RCC 7860 (cell line): ENCODE results near the gene ABCG4.
"Not testable (repeated sequence)": the region's sequence is repeated elsewhere in the genome, so short reads cannot be mapped to it uniquely, and the experiment has no call there.

ENCODE experiments used
- DNase-seq: peaks from one replicate; pipeline ENCODE4 v3.0.0-alpha.2; 2015; ENCODE audit warnings: low spot score
- FAIRE-seq: peaks from 2 replicates; lab custom pipeline; 2012; peaks lifted over from hg19 to GRCh38; lab: Jason Lieb, UNC

The ABCG4 gene

DNA sequence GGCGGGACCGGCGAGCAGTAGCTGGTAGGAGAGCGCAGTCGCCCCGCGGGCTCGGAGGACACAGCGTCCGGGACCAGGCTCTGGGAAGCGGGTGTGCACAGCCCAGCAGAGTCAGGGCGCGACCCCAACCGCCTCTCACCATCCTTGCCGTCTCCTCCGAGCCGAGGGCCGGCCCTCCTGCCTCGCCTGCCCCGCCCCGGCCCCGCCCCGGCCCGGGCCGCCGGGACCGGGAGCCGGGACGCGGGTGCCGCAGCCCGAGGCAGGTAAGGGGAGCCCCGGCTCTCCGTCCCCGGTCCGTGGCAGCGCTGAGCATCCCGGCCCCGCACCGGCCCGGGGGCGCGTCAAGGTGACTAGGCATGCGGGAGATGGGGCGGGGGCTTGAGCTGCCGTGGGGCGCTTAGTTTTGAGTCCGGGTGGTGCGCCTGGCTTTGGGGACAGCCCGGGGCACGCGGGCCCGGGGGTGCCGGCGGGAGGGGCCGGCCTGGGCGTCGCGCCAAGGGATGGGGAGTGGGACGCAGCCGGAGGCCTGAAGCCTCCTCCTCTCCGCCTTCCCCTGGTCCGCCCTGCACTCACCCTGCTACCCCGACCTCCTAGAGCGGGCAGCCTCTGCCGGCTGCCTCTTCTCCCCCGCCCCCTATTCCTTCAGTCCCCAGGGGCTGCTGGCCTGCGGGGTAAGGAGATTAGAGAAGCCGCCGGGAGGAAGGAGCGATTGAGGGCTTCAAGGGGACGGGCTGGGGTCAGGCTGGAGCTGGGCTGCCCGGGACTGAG is at the start of gene ABCG4:
TSS of gene ABCG4 (plus strand) at position 35 of the 768 bp plus-strand sequence. CDS start 914 bp downstream, outside the sequence.
- FAIRE-seq: no peak
- no peak for DNase-seq

DNA sequence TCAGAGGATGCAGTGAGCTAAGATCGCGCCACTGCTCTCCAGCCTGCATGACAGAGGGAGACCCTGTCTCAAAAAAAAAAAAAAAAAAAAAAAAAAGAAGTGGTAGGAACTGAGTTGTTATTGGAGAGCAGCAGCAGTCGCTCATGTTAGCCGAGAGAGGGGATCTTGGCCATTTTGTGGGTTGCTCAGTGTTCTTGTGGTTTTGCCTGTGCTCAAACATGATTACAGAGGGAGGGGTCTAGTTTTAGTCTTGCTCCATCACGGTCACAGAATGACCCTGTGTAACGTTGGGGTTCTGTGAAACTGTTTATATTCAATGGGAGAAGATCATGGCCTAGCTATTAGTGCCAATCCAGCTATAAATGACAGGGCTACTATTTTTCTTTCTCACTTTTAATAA is 49.1 kb upstream of the ABCG4 start:
- DNase-seq: no peak
- no peak for FAIRE-seq

DNA sequence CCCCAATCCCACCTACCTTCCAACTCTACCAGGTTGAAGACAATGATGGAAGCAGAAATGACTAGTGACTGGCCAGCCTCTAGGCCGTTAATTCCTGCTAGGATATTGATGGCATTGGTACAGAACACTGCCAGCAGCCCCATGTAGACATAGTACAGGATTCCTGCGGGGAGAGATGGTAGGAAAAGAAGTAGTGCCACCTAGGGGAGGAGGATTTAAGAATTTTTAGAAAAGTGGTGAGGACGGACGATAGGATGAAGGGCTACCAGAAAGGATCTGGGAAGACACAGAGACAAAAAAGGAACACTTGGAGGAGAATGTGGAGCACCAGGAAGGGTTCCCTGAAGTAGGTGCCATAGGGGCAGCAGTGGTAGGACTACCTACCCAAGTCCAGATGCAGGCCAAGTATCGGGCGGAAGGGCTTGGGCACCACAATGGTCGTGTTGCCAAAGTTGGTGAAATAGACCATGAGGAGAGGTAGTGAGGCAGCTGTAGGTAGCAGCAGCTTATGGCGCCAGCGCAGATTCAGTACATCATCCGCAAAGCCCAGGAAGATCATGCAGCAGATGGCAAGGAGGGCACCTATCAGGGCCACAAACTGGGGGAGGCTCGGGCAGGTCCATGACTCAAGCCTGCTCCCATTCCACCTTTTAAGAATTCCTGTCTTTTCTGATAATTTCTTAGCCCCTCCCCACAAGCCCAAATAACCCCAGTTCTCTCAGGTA is 48.4 kb upstream of the ABCG4 start:
- DNase-seq: peak; percentile 41
- no peak for FAIRE-seq

DNA sequence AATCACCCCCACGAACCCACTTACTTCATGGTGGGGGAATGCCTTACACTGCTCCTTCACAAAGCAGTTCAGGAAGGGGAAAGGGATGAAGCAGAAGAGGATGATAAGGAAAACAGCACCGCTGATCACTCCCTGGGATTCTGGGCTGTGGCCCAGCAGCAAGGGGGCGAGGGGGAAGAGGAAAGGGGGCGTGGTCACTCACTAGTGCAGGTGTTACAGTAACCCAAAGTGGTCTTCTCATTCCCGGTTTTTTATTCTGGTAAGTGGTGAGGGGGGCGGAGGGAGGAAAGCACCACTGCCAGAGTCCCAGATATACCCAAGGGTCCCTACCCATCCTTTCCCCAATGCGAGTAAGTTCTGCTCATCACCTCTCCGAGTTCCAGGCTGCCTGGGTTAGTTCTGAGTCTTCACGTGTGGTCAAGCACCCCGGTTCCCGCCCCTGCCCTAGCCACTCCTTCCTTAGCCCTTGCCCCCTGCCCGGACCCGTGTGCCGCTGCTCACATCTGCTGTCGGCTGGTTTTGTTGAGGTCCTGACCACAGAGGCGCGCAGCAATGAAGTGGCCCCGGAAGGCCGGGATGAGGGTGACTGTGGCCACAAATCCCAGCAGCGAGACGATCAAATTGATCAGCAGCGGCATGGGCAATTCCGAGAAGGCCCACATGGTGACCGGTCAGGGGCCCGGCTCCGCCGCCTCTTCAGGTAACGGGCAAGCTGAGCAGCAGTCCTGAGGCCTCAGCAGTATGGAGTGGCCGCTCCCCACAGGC is 47.7 kb upstream of the ABCG4 start:
- DNase-seq (no peak), FAIRE-seq (no peak)

DNA sequence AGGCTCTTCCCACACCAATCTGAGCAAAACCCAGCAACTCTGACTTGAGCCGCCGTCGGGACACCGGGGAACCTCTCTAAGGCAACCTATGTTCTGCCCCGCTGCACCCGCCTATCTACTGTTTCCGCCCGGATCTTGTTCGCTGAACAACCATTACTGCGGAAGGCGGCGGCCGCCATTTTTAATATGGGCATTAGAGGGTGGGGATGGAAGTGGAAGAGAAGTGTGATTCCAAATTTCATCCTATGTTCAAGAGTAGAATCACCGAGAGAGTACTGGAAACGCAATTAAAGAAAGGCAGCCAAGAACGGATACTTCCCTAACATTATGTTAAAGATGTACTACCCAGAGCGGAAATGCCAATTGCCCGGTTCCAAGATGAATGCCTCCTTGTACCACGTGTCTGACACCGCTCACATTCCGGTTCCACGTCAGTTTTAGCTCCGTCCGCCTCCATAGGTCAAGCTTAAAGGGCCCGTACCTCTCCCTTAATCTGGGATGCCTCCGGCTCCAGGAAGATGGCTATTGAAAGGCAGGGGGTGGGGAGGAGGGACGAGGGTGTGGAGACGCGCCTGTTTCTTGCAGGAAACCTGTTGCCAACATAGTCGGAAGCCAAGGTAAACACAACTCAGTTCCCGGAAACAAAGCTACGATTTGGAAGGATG is 47.0 kb upstream of the ABCG4 start, which contains the start of gene DPAGT1:
TSS of gene DPAGT1 (minus strand) at position 95 of the 665 bp plus-strand sequence. CDS start 198 bp downstream, outside the sequence.
- peak; percentile 56 for FAIRE-seq
- DNase-seq: peak; percentile 90

DNA sequence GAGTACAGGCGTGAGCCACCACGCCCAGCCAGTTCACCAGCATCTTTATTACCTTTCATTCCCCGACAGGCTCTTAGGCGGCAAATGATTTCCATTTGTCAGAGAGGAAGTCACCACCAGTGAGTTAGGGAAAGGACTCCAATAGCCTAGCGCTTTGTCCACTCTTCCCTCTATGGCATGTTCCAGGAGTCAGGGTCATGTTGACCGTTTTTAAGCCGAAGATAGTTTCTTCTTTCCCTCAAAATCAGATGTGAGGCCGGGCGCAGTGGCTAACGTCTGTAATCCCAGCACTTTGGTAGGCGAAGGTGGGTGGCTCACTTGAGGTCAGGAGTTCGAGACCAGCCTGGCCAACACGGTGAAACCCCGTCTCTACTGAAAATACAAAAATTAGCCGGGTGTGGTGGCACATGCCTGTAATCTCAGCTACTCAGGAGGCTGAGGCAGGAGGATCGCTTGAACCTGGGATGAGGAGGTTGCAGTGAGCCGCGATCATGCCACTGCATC is 45.6 kb upstream of the ABCG4 start:
- DNase-seq, FAIRE-seq: not testable (repeated sequence)

DNA sequence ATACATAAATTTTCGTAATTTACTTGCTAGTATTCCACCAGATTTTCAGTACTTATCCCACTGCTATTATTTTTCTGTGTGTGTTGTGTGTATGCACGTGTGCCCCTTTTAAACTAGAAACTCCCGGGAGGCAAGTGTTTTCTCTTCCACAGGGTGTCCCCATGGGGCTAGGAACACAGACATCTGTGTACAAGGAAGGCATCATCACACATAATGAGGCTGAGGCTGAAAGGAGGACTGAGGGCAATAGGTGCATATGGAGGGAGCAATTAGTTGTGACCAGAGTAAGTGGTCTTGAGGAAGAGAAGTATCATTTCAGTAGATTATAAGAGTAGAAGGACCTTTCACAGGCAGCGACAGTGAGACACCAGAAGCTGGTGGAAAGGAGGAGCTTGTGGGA is 45.1 kb upstream of the ABCG4 start:
- FAIRE-seq (no peak), DNase-seq (no peak)

DNA sequence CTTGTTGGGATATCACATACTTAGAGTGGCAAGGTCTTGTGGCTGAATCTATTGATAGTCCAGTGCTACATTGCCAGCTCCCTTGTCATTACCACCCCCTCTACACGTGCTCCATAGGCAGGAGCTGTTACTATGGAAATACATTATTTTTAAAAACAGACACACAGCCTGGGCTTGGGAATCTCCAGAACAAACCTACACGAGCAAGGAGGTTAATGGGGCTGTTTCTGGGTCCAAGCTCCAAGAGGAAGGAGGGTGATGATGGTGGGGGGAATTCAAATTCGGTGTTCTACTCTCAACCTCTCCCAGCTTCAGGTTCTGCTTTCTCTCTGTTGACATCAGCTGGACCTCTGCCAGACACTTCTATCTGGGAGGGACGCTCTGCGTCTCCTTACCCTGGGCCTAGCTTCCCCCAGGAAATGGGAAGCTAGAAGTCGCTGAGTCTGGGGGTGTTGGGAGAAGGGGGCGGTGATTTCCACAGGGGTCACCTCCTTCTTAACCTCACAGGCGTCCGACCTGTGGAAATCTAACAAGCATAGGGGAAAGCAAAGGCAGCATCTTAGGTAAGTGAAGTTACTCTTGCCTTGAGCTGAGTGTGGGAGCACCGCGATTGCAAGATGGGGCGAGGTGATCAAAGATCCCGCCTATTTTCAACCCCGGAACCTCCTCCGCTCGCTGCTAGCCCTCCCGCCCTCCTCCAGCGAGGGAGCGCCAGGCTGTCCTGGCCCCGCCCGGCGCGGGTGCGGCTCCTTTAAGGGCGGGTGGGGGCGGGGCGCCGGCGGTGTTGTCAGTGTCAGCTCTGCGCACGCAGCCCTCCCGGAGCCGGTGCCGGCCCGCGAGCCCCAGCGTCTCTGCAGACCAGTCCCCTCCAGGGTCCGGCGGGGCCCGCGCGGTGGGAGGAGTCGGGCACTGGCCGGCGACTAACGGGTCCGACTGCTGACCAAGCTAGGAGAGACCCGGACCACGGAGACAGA is 42.0 kb upstream of the ABCG4 start, which contains the start of gene C2CD2L:
TSS of gene C2CD2L (plus strand) at position 781 of the 974 bp plus-strand sequence. CDS start 398 bp downstream, outside the sequence.
- peak; percentile 70 for DNase-seq
- FAIRE-seq: no peak

DNA sequence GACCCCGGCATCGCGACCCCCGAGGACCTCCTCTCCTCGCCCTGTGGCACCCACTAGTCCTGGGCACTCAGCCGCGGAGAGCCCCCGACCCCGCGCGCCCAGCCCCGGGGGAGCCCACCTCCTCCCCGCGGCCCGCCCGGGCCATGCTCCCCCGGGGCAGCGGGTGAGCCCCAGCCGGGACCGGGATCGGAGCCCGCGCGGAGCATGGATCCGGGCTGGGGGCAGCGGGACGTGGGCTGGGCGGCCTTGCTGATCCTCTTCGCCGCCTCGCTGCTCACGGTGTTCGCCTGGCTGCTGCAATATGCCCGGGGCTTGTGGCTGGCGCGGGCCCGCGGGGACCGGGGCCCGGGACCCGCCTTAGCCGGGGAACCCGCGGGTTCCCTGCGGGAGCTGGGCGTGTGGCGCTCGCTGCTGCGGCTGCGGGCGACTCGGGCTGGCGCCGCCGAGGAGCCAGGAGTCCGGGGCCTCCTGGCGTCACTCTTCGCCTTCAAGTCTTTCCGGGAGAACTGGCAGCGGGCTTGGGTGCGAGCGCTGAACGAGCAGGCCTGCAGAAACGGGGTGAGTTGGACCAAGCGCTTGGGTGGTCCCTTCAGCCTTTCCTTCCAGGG is 41.2 kb upstream of the ABCG4 start:
- no peak for DNase-seq
- FAIRE-seq: no peak

DNA sequence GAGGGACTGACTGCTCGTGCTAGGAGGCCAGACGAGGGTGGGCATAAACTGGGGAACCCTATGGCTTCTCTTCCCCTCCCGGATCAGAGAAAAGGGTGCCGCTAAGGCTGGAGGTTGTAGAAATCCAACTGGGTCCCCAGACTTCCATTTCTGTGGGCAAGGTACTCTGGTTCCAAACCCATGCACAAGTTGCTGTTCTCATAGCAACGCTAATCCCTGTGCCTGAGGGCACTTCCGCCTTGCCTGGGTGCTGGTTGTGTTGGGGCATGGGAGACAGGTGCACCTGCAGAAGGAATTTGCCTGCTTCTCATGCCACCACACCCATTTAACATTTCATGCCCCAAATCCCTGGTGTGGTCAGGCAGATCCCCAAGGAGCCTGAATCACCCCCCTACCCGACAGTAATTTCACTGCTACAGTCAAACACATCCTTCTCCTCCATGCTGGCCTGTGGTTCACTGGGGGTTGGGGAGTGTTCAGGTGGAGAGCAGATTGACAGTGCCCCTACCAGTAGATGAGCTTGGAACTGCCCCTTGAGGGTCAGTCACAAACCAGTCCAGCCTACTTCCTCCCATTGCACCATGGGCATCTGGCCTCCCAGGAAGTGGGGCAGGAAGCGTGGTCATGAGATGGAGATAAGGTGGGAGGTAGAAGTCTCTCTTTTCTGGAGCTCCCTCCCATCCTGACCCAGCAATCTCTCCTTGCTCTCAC is 40.6 kb upstream of the ABCG4 start:
- DNase-seq (peak; percentile 59), FAIRE-seq (no peak)

DNA sequence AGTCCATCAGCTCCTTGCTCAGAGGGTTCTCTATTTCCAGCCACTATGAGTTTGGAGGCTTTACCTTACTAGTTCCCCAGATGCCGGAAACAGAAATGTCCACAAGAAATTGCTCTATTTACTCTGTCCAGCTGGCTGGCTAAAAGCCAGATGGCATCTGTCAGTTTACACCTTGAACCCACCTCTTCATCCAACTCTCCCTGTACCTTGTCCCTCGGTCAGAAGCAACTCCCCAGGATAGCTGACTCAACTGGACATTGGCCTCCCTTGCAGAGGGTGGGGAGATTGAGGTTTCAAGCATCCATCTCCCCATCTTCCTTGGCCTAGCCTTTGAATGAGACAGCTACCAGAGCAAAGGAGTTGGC is 40.0 kb upstream of the ABCG4 start:
- DNase-seq: no peak
- no peak for FAIRE-seq

DNA sequence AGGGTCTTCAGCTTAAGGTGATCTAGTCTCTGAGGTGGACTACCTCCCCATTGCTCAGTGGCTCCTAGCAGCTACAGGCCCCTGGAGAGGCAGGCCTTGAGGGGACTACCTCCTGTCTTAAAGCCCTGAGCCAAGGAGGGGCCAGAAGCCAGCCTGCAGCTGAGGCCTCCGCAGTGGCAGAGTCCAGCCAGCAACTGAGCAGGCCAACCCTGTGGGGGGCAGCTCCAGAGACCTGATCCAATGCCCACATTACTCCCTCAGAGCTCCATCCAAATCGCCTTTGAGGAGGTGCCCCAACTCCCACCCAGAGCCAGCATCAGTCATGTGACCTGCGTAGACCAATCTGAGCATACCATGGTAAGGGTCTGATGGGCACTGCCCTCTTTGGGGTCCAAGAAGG is 39.0 kb upstream of the ABCG4 start:
- DNase-seq: no peak
- FAIRE-seq: no peak

DNA sequence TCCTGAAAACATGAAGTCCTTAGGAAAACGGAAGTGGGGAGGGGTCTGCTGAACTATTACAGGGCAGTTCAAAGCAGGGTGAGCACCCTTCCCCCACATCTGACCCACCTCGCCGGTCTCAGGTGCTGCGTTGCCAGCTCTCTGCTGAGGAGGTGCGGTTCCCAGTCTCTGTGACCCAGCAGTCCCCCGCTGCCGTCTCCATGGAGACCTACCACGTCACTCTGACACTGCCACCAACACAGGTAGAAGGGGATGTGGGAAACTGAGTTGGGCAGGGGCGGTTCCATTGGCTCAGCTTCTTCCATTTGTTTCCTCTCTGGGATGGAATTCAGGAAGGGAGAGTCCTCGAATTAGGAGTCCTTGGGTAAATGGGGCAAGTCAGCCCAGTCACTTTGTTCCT is 38.4 kb upstream of the ABCG4 start:
- no peak for DNase-seq

DNA sequence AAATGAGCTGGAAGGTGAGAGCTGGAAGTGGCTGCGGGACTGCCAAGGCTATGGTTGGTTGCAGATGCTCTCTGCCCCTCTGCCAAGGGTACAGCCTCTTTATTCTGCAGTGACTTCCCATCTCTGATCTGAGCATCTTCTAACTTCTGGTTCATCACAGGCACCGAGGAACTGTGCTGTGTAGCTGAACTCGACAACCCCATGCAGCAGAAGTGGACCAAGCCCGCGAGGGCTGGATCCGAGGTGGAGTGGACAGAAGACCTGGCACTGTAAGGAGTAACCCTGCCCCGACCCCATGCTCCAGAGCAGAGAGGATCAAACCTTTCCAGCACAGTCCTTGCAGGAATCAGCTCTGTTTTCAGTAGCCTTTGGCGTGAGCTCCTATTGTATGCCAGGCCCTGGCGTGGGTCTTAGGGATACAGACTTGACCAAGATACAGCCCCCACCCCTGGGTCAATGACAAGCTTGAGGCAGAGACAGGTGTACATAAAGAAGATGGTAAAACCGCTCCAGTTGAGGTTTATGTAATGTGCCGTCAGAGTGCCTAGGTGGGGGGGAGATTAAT is 37.4 kb upstream of the ABCG4 start:
- no peak for DNase-seq
- FAIRE-seq: no peak

More for the DNA sequence above, 38.4 kb upstream of the ABCG4 start:
- no peak for FAIRE-seq

DNA sequence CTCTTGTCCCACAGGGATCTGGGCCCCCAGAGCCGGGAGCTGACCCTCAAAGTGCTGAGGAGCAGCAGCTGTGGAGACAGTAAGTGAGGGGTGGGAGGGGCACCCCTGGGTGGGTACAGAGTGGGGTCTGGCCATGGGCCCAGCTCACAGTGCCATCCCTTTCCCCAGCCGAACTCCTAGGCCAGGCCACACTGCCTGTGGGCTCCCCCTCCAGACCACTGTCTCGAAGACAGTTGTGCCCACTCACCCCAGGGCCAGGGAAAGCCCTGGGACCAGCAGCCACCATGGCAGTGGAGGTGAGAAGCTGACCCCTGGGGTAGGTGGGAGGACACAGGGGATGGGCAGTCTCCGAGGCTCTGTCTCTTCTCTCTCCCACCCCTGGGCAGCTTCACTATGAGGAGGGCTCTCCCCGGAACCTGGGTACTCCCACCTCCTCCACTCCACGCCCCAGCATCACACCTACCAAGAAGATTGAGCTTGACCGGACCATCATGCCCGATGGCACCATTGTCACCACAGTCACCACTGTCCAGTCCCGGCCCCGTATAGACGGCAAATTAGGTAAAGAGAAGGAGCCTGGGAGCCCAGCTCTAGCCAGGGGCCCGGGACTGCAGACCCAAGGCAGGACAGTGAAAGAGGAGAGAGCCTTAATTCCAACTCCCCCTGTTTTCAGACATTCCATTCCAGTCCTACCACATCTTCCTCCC is 36.4 kb upstream of the ABCG4 start:
- FAIRE-seq (no peak), DNase-seq (no peak)

DNA sequence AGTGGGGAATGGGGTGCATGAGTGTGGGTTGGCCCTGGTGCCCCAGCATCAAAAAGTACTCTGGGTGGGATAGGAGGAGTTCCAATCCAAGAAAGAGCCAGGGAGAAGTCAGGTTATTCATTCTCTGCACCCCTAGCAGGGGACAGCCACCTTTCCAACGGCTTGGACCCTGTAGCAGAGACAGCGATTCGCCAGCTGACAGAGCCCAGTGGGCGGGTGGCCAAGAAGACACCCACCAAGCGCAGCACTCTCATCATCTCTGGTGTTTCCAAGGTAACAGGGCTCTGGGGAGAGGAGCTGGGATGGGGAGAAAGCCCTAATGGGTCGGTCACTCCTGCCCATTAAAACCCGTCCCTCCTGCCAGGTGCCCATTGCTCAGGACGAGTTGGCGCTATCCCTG is 35.1 kb upstream of the ABCG4 start:
- FAIRE-seq: no peak
- no peak for DNase-seq

DNA sequence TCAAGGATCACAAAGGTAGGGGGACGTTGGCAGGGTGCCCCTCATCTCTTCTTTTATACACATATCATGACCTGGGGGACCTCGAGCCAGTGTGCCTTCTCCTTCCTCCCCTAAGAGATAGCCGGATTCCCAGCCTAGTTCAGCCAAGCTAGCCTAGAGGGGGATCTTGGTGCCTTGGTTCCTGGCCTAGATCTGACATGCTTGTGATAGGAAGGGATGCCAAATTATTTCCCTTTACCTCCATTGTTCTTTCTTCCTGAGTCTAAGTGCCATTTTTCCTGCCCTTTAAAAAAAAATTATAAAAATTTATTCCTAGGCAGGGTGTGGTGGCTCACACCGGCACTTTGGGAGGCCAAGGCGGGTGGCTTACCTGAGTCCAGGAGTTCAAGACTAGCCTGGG is 34.5 kb upstream of the ABCG4 start:
- DNase-seq (no peak), FAIRE-seq (no peak)
